Activated CD4-positive, CD25-positive, alpha-beta regulatory T cell treated with anti-CD3 and anti-CD28 coated beads, Interleukin-2, amount 50 U/mL, for 16 hours (primary cell): ENCODE measurements around the gene SSBP1.
"Not testable (repeated sequence)": the region's sequence is repeated elsewhere in the genome, so short reads cannot be mapped to it uniquely, and the experiment has no call there.

Experiments used
- DNase-seq: peaks from one replicate; pipeline ENCODE4 v3.0.0-alpha.2; 2020; ENCODE audit warnings: low read depth, low spot score

SSBP1 gene, protein sequence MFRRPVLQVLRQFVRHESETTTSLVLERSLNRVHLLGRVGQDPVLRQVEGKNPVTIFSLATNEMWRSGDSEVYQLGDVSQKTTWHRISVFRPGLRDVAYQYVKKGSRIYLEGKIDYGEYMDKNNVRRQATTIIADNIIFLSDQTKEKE

DNA sequence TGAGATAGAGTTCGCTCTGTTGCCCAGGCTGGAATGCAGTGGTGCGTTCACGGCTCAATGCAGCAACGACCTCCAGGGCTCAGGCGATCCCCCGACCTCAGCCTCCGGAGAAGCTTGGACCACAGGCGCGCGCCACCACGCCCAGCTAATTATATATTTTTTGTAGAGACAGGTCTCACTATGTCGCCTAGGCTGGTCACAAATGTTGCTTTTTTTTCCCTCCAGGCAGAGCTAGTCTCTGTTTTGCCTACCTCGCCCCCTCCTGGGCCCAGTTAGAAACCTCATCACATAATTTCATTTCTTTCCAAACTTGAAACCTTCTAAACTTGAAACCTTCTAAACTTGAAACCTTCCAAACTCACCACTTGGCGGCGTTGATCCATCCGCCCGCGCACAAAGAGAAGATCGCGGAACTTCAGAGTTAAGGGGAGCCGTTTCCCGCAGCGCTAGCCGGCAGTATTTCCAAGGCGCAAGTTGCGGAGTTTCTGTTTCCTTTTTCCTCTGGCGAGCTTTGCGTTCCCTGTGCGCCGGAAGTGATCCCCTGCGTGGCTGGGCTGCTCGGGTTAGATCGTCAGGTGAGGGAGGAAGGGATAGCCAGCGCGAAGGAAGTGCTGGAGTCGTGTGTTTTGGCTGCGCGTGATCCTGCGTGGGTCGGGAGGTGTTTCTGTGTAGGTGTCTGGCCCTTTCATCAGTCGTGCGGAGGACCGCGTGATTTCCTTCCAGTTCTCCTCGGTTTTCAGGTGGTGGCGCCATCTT is at the start of gene SSBP1:
Gene SSBP1 (plus strand): TSS at position 523 of the 756 bp plus-strand sequence. CDS start 809 bp downstream, outside the sequence.
- DNase-seq: peak; percentile 85

DNA sequence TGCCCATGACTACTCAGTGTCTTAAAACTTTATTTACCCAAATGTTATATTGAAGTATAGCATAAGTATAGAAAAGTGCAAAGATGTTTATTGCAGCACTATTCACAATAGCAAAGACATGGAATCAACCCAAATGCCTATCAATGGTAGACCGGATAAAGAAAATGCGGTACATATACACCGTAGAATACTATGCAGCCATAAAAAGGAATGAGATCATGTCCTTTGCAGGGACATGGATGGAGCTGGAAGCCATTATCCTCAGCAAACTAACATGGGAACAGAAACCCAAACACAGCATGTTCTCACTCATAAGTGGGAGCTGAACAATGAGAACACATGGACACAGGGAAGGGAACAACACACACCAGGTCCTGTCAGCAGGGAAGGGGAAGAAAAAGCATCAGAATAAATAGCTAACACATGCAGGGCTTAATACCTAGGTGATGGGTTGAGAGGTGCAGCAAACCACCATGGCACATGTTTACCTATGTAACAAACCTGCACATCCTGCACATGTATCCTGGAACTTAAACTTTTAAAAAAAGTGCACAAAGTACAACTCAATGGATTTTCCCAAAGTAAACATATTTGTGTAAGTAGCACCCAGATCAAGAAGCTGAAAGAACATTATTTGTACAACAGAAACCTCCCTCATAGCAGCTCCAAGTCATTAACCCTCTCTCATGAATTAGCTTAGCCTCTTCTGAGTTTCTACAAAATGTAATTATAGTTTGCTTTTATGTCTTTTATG is 48.9 kb upstream of the SSBP1 start:
- not testable (repeated sequence) for DNase-seq

DNA sequence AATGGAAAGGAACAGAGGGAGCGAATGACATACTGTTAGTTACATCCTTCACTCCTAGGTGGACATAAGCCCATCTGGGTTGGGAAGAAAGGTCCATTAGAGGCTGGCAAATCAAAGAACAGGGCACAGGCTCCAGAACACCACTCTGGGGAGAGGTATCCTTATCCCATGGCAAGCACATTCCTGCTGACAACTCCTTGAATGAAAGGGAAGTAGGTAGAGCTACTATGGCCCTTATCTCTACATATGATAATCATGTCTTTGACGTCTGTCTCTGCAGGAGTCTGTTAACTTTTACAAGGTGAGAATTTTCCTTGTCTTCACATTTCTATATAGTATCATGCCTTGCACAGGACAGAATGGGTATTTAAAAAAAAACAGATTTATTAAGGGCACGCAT is 46.6 kb upstream of the SSBP1 start:
- DNase-seq: no peak

- no peak for DNase-seq
These were observed 46.2 kb upstream of the SSBP1 start for GRCh38 chr7:141691961-141692360.

- no peak for DNase-seq
These were observed 45.1 kb upstream of the SSBP1 start for GRCh38 chr7:141693082-141693481.

- no peak for DNase-seq
These were observed 42.3 kb upstream of the SSBP1 start for GRCh38 chr7:141695803-141696289.

DNA sequence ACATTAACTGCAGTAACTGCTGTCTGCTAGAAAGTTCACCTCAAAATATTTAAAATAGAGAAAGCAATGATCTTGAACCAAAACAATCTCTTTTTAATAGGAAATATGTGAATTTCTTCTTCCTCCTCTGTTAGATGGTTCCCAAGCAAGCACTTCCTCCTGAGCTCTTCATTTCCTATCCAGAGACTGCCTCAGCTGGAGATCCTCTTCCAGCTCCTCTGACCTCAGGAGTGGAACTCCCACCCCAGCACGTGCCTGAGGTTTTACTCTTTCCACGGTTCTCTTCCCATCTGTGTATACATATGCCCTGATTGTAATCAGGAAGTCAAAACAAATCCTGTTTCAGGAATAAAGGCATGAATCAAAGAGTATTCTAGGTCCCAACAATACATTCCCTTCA is 41.8 kb upstream of the SSBP1 start:
- no peak for DNase-seq

- DNase-seq: no peak
These were observed 40.8 kb upstream of the SSBP1 start for GRCh38 chr7:141697211-141697871.

- no peak for DNase-seq
These were observed 39.7 kb upstream of the SSBP1 start for GRCh38 chr7:141698247-141699015.

GRCh38 chr7:141699860-141700259 is 38.3 kb upstream of the SSBP1 start:
- DNase-seq: no peak

- DNase-seq: no peak
These were observed 37.8 kb upstream of the SSBP1 start for GRCh38 chr7:141700296-141700847.

- no peak for DNase-seq
These were observed 37.2 kb upstream of the SSBP1 start for GRCh38 chr7:141700848-141701371.

DNA sequence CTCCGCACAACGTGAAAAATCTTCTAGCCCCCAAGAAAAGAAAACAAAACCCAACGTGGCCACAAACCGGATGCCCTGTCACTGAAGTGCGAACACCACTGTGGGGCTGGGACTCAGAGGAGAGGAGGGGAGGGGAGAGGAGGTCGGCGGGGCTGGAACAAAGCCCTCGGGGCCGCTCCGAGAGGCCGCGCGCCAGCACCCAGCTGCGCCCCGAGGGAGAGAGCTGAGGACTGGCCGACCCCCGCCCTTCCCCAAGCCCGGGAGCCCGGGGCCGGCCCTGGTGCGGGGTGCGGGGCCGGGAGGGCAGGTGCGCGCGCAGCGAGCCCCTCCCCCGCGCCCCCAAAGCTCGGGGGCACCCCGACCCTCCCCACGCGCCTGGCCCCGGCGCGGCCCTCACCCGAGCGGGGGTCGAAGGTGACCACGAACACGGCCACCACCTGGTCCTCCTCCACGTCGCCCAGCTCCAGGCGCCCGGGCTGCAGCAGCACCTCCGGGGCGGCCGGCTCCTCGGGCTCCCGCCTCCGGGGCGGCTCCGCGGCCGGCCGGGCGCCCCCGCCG is 36.6 kb upstream of the SSBP1 start:
- DNase-seq: peak; percentile 53

GRCh38 chr7:141702047-141702567 is 36.1 kb upstream of the SSBP1 start, which contains the start of gene DENND11:
Gene DENND11 (minus strand): TSS chr7:141702166. CDS start chr7:141702153, 13 bp downstream.
- no peak for DNase-seq

- DNase-seq: no peak
These were observed 35.3 kb upstream of the SSBP1 start for GRCh38 chr7:141702892-141703291.

GRCh38 chr7:141704112-141704511 is 34.0 kb upstream of the SSBP1 start:
- no peak for DNase-seq

DNA sequence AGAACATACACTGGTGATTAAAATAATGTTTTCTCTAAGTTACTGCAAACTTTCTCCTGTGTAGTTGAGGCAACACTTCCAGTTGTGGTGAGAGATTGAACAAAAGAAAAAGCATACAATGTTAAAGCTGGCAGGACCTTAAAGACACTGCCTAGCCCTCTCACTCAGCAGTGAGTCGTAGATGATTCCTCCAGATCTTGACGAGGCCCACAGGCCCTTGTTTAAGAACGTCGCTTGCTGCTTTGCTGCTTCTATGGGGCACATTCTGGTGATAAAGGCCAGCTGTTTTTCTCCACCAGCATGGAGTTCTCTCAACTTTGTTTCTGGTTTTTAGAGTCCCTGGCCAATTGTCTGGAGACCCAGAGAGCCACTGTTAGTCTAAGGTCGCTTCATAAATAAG is 33.4 kb upstream of the SSBP1 start:
- no peak for DNase-seq

- DNase-seq: no peak
These were observed 31.7 kb upstream of the SSBP1 start for GRCh38 chr7:141706239-141707064.

DNA sequence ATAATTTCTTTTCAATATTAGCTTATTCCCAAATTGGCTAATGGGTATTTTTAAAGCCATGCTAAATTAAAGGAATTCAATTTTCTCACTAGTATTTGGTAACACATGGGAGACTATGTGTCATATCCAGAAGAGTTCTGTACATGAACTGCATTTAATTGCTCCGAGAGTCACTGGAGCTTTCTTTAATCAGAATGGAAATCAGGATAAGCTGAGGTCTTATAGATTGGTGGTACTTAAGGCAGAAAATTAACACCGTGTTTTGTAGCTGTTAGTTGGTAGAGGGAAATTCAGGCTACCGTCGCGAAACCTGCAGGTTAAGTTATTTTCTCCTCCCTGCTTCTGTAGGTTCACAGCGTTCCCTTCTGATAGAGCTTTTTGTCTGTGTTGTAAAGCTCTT is 29.8 kb upstream of the SSBP1 start, which contains the start of gene WEE2:
Gene WEE2 (plus strand): TSS at position 3 of the 400 bp plus-strand sequence. CDS start 406 bp downstream, outside the sequence.
- no peak for DNase-seq
